Stimulated activated CD8-positive, alpha-beta memory T cell treated with anti-CD3 and anti-CD28 coated beads, Interleukin-4, amount 100 ng/mL, for 1 hour (primary cell): ENCODE data around the gene SPOCK1.
"Not testable (repeated sequence)": the region's sequence is repeated elsewhere in the genome, so short reads cannot be mapped to it uniquely, and the experiment has no call there.

Source experiments
- DNase-seq, 2 donors: peaks; one replicate each; pipeline ENCODE4 v3.0.0-alpha.2; 2020; ENCODE audit warnings: low read depth in 2 of 2, low spot score in 1 of 2

The SPOCK1 gene

DNA sequence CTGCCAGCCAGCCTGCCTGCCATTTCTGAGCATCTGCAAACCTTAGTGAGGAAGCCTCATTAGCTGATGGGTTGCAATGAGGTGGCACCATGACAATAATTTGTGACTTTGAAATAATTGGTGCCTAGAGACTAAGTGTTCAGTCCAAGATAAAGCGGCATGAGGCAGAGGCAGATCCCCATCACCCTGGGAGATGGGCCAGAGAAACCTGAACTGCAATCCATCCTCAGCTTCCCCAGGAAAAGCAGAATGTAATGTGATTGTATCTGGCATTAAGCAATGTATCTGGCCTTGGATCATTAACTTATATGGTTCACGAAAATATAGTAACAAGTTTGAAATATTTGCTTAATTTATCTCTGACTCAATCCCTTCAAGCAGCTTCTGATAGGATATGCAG, 101.0 kb downstream of the SPOCK1 start:
- DNase-seq = no peak

- no peak for DNase-seq
These were observed 103.9 kb downstream of the SPOCK1 start for GRCh38 chr5:137395011-137395755.

GRCh38 chr5:137394380-137394779, 104.7 kb downstream of the SPOCK1 start:
- DNase-seq = no peak

DNA sequence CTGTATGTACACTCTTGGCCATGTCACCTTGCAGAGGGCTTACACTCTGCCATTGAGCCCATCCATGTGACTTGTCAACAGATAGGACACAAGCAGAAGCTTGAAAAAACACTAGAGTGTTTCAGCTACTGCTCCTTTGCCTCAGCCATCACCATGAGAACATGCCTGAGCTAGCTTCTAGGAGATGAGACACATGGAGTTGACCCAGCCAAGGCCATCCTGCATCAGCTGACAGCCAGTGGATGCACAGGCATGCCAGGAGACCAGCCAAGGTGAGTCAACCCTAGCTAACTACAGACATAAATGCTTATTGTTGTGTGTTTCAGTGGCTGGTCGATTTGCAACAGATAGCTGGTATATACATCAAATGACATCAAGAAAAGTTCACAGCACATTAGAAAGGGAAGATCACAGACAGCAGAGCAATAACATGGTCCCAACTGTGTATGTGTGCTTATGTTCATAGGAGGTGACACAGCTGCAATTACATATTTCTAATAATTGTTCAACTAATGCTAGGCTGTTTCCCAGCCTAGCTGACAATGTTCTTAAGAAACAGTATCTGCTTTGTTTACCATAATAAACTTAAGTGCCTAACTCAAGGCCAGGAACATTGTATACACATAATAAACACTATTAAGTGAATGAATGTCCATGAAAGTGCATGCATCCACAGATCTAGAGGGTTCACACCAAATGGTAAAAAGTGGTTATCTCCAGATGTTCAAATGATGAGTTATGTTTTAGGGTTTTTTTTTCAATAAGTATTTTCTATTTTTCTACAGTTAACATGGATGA, 105.7 kb downstream of the SPOCK1 start:
- DNase-seq = no peak

- DNase-seq = no peak
These were observed 106.9 kb downstream of the SPOCK1 start for GRCh38 chr5:137392261-137392660.

- not testable (repeated sequence) for DNase-seq
These were observed 108.1 kb downstream of the SPOCK1 start for GRCh38 chr5:137391044-137391443.

- DNase-seq = no peak
These were observed 110.1 kb downstream of the SPOCK1 start for GRCh38 chr5:137389042-137389441.

DNA sequence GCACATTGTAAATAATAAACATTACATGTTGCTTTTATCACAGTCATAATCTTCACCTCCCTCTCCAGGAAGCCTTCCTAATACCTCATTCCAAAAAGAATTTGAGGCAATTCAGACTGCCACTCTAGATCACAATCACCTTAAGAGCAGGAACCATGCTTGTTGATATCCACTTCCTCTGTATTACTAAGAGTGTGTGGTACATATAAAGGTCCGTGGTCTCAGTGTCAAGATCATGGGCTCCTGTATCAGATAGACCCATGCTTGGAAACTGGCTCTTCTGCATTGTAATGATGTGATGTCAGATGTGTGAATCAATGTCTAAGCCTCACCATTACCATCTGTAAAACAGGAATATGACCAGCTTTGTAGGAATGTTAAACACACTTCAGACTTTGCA, 114.1 kb downstream of the SPOCK1 start:
- DNase-seq = no peak

DNA sequence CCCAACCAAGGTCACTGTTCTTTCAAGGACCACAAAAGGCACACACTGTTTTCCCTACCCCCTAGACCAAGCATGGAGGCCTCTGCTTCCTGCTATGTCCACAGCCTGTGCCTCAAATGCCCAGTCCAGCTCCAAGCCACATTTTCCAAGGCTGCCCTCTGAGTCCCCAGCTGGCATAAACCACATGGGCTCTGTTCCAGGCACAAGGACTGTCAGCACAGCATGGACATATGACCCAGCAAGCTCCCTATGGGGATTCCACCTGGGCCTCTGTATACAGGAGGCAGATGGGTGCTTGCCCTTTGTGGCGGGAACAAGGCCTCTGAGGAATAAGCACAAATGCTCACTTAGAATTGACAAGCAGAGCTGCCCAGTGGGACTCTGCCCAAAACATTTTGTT, 115.2 kb downstream of the SPOCK1 start:
- DNase-seq = no peak

- DNase-seq = no peak
These were observed 117.6 kb downstream of the SPOCK1 start for GRCh38 chr5:137381555-137381954.

- DNase-seq = no peak
These were observed 119.4 kb downstream of the SPOCK1 start for GRCh38 chr5:137379555-137380286.

- DNase-seq = no peak
These were observed 123.2 kb downstream of the SPOCK1 start for GRCh38 chr5:137375741-137376526.

DNA sequence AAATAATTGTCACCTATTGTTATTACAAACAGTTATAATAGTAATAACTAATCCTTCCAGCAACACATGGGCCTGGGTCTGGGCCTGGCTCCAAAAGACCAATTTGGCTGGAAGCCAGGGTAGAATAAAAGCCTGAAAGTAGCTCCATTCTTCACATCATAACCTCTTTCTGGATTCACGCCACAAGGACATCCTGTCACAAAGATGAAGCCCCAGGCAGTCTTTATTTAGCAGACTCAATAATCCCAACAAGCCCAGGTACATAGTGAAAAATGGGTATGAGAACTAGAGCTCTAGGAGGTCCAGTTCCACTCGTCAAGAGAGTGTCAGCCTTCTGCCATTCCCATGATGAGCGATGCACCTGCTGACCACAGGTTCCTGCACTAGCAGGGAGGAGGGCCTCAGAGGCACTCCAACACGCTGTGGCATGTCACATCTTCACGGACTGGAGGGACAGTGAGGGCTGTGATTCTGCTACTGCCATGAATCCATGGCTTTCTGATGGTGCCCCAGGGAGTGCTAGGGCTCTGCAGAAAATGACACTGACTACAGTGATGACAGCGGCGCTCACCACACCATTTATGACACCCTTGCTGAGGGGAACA, 124.9 kb downstream of the SPOCK1 start:
- DNase-seq = no peak

GRCh38 chr5:137372773-137373160, 126.4 kb downstream of the SPOCK1 start:
- no peak for DNase-seq

DNA sequence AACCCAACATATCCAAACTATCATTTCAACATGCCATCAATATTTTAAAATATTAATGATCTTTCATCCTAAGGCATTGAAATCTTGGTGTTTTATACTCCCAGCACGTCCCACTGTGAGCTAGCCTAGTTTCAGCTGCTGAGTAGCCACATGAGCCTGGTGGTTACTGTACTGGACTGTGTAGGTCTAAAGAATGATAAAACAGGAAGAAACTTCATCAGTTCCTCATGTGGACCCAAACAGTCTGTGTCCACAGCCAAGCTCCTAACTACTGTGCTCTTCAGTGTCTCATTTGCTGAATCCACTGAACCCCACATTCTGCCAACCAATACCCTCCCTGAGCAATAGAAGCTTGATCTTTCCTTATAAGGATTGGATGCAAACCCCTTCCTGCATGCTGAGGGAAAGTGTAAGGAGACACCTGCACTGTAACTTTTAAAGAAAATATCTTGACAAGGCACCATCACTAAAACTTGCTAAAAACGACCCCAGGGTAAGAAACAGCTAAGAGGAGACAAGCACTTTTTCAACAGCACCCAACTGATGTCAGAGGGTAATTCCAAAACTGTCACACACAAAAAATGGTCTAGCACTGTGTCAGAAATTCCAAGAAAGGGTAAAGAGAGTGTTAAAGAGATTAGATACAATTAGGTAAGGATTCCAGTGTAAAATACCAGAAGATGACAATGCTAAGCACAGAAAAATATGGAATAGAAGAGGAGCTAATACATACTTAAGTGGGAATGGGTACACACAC, 126.9 kb downstream of the SPOCK1 start:
- DNase-seq = no peak

GRCh38 chr5:137370096-137371071, 128.7 kb downstream of the SPOCK1 start:
- no peak for DNase-seq

GRCh38 chr5:137368651-137369050, 130.5 kb downstream of the SPOCK1 start:
- no peak for DNase-seq

- no peak for DNase-seq
These were observed 131.2 kb downstream of the SPOCK1 start for GRCh38 chr5:137367951-137368350.

GRCh38 chr5:137366526-137366925, 132.6 kb downstream of the SPOCK1 start:
- DNase-seq = no peak
